Right hindlimb (tissue), 1 donor: ENCODE results near the gene TMTC1.
A peak's percentile ranks its signal among the peaks of the same experiment; 100 is the strongest.
"Not testable (repeated sequence)": the region's sequence is repeated elsewhere in the genome, so short reads cannot be mapped to it uniquely, and the experiment has no call there.

ENCODE experiments used
- DNase-seq: peaks from one replicate; pipeline ENCODE4 v3.0.0-alpha.2; 2018

TMTC1 gene

DNA sequence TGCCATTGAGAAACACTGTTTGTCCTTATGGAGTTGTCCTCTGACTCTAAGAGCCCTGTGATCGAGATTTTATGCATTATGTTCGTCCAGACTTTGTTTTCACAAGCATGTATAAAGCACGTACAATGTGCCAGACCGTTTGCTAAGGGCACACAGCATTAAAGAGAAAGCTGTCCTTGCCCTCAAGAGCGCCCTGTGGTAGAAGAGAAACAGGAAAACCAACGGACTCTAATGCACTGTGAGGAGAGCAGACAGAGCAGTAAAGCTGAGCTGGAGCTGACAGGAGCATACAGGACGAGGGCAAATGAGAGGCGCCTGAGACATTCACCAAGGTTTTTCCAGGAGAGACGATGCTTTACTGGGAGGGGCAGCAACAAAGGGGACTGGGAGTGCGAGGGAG is 220.1 kb downstream of the TMTC1 start:
- DNase-seq: no peak

DNA sequence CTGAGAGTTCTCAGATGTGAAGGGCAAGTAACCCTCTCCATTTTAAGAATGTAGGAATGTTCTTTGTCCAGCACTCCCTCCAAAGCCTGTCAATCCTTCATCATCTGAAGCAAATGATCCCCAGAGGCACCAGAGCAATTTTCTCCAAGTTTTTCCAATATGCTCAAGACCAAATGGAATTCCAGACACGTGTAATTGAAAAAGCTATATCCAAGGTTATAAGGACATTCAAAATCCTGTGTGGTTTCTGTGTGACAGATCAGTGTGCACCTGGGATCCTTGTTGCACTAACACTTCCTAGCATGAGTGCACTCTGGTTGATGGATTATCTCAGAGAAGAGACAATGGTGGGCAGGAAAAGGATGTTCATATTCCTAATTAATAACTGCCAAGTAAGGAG is 220.7 kb downstream of the TMTC1 start:
- no peak for DNase-seq

DNA sequence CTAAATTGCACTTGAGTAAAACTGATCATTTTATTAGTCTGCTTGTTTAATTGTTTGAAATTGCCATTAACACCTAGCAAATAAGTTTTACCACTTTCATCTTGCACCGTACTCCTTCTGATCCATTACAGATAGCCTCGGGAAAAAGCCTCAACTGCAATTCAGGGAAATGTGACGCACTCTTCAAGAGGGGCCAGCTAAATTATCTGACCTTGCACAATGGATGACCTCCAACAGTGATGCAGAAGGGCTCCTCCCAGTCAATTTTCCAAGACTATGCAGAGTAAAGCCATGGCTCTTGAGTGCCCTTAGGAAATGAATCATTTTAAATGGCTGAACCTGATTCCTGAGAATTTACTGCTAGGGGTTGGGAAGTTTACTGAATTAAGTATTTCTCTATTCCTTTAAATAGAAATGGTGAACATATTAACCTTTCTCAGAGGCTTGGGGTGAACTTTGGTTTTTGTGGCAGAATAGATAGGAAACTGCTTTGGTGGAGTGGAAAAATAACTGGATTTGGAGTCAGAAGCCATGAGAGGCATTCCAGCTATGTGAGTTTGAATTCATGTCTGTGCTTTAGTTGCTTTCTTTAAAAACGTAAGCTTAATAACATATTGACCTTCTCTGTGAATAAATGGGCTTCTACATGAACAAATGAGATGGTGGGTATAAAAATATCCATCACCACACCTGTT is 221.5 kb downstream of the TMTC1 start:
- DNase-seq: no peak

DNA sequence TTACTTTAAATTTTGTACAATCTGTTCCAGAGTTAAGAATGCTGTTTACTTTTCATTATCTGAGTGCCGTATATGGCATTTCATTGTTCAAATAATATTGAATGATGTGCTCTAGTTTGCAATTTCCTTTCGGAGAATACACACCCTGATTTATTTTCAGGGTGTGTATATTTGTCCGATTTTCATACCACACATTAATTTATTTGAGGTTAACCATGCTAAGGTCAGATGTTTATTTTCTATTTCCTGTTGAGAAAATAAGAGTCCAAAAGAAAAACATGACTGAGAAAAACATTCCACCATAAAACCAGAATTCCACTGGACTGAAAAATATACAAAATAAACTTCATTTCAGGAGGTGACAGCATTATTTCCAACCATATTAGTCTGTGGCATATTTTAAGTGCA is 222.1 kb downstream of the TMTC1 start:
- DNase-seq: no peak

DNA sequence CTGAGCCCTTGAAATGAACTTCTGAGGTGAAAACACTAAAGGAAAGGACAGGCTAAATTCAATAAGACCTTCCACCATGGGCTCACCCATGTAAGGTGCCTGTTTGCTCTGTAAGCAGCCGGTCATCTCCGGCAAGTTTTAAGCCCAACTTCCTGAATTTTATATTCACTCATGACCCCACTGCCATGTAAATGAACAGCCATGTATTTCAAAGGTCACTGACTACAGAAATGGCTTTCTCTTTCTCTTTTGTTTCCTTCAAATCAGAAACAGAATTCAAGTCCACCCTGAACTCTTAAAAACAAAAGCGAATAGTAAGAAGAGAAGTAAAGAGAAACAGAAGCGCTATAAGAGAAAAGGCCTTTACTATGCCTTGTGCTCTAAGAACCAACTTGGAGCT is 224.5 kb downstream of the TMTC1 start:
- no peak for DNase-seq

DNA sequence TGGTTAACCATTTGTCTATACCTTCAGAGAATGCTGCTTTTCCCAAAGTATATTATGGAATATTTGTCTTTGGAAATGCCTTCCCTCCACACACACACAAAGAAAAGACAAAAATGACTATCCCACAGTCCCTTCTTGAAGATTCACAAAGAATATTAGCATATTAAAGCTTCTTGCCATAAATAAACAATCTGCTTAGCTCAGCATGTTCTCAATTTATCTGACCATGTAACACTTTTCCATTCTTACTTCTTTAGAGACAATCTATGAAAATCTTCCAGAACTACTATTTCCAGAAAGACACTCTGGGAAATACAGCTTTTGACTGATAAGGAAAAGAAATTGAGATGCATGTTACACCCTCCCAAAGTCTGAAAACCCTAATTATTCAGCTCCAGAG is 227.4 kb downstream of the TMTC1 start:
- DNase-seq: no peak

DNA sequence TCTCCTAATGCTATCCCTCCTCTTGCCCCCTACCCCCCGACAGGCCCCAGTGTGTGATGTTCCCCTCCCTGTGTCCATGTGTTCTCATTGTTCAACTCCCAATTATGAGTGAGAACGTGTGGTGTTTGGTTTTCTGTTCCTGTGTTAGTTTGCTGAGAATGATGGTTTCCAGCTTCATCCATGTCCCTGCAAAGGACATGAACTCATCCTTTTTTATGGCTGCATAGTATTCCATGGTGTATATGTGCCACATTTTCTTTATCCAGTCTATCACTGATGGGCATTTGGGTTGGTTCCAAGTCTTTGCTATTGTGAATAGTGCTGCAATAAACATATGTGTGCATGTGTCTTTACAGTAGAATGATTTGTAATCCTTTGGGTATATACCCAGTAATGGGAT is 228.3 kb downstream of the TMTC1 start:
- DNase-seq: not testable (repeated sequence)

DNA sequence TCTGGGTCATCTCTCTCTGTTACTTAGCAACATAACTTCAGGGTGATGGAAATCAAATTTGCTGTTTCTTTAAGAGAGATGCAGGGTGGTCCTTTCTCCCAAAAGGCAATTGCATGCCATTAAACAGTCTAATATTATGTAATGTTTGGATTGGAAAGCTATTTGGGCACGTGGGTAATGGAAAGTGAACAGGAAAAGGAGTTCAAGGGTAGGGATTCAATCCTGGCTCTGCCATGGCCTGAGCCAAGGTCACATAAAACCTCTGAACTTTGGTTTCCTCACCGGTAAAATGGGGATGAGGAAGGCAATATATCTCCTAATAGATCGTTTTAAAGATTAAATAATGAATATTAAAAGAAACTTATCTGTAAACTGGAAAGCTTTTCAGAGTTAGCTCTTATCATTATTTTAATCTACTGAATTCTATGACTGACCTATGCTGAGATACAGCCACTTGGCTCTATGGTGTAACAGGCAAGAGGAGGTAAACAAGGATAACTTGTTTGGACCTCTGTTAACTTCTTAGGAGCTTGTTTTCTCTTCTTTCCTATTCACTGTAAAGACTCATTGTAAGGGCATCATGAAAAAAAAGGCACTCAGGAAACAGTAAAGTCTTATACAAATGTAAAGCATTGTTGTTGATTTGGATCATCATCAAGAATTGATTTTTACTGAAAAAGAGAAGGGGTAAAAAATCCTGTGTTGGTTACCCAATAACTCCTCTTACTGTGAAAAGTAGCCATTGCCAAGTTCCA is 230.6 kb downstream of the TMTC1 start:
- no peak for DNase-seq

DNA sequence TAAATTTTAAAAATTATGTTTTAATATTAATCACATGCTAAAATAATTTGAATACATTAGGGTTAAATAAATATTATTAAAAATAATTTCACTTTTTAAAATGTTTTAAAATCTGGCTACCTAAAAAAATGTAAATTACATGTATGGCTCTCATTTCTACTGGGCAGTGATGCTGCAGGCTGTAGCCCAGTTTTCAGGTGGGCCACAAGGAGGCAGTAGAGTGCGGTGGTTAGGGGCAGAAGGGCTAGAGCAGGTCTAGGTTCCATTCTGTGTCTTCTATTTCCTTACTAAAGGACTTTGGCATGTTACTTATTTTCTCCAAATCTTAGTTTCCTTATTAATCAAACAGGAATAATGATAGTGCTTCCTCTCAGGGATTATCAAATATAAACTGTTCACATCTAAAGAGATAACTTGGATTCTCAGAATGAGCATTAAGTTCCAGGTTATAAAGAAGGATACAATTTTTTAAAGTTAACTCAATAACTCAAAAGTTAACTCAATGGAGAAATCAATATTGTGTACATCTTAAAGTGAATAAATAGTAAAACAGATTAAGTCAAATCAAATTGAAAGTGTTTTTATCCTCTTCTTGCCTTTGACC is 231.3 kb downstream of the TMTC1 start:
- peak; percentile 64 for DNase-seq

DNA sequence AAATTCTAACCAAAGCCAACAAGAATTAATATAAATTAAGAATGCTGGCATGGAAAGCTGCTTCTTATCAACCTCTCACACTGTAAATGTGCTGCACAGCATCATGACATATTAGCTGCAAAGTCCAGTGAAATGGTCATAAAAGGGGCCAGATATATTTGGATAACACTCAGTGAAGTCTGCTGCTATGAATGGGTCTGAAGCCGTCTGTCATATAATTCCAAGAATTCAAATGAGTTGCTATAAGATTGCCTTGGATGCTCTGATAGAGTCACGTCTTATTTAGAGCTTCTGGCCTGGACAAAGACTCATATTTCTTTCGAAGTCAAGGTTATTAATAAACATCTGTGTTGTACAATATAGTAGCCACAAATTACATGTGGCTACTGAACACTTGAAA is 231.9 kb downstream of the TMTC1 start:
- DNase-seq: no peak

DNA sequence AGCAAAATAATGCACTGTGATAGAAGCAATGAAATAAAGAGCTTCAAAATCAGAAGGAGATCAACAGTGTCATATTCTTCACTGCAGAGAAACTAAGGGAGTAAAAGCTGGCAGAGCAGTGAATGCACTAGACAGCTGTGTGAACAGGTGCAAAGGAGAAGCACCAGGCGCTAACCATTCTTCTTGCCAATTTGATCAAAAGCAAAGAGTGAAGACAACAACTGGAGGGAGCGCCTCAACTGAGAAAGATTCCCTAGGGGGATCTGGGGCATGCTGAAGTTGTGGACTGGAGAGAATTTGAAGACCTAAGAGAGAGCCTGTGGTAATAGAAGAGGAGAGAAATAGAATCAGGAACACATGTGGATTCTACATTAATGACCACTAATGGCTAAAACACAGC is 235.9 kb downstream of the TMTC1 start:
- DNase-seq: peak; percentile 74

DNA sequence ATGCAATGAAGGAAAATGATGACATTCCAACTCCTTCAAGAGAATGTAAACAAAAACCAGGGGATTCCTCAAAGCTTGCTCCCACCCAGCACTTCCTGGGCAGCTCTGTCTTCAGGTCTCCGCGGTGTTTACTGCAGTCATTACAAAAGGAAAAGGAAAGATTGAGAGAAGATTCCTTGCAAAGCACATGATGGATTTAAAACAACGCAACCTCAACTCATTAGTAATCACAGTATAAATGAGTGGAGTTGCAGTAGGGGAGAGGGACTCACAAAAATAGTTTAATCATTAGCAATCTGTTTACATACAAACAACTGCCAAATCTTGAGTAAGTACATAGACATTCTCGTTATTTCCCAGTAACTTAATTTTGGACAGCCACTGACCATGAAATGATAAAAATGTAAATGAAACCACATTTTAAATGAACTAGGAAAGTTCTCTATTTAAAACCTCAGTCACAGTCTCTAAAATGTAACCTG is 236.6 kb downstream of the TMTC1 start:
- DNase-seq: no peak

DNA sequence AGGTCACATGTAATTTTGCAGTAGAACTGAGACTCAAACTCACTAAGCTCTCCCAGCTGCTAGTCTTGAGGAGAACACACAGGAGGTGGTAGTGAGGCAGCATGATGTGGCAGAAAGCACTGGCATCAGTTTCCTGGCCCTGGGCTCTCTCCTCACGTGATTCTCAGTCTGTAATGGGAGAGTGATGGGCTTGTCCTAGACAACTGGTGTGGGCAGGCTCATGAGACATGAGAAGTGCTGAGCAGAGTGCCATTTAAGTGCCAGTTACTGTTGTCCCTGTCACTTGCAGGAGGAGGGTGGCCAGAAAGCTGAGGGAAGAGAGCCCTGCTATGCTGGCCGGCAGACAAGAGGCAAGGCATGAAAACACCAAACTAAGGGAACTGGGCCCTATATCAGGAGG is 237.7 kb downstream of the TMTC1 start:
- peak; percentile 22 for DNase-seq

DNA sequence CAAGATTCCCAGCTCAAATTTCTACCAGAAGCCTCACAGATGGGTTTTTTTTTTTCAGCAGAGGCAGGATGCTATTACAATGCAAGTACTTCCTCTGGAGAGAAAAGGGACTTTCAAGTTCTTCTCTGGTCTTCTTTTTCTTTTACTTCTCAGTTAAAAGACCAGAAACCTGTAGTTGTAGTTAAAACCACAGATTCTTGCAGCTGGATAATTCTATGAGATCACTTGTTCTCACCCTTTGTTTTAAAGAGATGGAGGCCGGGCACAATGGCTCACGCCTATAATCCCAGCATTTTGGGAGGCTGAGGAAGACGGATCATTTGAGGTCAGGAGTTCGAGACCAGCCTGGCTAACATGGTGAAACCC is 238.7 kb downstream of the TMTC1 start:
- no peak for DNase-seq

DNA sequence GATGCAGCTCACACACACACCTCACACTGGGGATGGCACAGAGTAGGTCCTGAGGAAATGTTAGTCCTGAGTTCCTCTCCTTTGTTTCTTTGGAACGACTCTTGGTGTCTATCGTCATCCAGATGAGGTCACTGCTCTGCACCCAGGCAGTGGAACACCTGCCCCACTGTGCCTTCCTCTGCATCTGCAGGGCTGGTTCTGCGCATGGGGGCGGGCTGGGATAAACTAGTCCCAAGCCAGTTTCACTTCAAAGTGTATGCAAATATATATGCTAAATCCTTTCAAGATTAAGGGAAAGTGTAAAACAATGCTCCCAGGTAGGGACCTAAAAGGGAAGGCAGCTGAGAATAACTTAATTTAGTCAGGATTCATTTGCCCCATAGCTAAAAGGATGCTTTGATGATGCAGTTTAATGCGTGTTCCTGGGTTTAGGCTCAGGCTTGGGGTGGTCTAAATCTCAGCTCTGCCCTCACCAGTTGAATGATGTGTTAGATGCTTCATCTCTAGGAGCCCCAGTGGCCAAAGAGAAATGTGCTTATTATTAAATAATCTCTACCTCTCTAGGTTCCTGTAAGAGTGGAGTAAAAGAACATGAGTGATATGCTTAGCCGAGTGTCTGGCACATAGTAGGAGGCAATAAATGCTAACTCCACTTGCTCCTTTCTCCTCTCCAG is 239.2 kb downstream of the TMTC1 start:
- DNase-seq: no peak

DNA sequence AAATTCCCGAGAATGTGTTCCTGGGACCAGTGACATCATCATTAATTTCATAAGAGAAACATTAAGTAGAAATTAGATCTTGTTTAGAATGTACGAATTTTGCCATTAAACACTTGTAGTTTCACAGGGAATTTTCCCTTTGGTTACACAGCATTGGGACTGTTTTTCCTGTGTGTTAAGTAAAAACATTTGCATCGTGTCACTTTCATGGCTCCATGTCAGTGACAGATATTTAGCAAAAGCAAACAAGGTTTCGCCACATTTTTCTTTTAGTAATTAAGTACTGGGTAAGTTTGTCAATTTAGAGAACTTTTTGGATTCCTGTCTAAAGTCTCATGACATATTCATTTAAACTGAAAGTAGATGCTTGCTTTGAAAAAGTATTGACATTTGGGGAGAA is 240.7 kb downstream of the TMTC1 start:
- no peak for DNase-seq

DNA sequence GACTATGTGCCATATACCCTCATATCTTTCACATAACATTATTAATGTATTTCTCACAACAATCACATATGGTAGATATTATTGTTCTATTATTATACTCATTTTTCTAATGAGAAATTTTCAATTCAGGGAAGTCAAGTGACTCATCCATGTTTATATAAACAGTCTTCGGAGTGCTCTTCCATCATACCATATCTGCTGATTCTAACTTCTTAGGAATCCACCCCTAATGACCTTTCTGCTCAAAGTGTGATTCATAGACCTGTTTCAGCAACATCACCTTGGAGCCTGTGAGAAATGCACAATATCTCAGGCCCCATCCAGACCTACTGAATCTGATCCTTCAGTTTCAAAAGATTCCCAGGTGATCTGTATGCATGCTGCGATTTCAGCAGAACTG is 246.4 kb downstream of the TMTC1 start:
- DNase-seq: no peak

DNA sequence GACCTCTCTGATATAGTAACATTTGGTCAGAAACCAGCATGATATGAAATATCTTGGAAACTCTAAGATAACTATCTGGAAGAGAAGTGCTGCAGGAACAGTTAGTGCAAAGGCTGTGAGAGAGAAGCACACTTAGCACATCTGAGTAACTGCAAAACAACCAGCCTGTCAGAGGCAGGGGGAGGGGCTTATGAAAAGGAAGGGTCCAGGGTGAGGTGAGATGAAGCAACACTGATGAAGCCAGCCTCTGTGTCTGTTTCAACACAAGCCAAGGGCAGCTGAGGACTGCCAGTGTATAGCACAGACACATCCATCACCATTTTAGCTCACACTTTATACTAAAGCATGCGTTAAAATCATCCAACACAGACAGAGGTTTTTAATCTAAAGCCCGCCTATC is 248.8 kb downstream of the TMTC1 start:
- DNase-seq: no peak

DNA sequence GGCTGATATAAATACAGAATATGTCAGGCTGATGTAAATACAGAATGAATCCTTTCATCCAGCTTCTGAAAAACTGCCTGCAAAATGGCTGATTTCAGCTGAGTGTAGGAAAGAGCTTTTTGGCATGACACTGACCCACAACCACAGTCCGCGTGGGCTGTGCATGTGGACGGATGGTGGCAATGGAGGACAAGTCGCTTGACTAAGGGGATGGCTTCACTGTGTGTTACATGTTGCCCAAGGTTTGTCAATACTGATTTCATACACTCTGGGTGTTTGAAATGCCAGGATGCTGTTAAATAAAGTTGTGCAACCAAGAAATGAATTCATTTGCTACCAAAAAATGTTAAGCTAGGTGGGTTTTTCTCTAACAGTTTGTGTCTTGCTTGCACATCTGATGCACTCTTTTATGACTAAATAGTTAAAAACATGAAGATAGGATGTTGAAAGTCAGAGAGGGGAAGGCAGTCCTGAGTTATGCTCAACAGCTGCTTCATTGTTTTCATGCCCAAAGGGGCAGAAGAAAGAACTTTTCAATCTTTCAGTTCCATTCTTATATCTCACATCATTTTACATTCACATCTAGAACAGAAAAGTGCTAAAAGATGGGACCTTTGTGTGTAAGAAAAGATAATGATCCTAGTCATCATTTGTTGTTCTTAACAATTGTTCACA is 249.8 kb downstream of the TMTC1 start:
- DNase-seq: no peak

DNA sequence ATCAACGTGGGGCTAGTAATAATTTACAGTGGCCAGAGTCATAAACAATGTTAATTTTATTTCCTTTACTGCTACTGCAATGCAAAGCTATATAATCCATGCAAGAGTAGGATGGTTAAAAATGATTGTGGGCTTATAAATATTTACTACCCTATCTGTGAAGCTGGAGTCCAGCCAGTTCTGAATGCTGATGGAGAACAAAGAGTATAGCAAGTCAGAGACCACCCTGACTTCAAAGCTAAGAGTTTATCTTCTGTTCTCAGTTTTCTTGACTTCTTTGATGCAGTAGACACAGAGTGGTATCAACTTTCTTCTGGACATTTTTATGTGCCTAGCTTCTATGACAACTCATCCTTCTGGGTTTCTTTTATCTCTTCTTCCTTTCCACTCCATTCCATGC is 252.3 kb downstream of the TMTC1 start:
- DNase-seq: no peak

DNA sequence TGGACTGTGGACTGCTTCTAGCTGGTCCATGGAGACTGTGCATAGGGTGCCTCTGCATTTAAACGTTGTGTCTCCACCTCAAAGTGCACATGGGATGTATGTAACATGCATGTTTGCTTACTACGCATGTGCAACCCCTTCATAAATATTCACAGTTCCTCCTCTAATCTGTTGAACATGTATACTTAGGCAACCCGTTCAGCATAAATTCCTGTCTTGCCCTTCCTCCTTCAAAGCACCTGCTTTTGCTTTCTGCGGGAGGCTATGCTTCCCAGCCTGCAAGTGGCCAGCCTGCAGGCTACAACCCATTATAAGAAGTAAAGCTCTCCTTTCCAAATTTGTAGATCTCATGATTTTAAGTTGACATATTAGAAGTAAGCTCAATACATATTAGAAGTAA is 253.3 kb downstream of the TMTC1 start:
- no peak for DNase-seq

DNA sequence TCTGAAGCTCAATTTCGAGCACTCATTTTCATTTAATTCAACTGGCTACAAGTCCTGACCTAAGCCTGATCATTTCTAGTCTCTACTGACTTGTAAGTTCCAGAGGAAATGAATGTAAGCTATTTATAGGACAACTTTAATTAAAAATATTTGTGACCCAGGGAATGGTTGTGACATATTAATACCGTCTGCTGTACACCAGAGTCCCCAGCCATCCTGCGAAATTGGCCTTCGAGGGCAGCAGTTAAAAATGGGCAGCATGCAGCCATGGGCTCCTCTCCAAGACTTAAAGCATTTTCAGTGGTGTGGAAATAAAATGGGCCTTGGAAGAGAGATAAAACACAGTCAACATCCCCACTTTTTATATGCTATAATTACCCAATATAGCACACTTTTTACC is 255.6 kb downstream of the TMTC1 start:
- DNase-seq: no peak

DNA sequence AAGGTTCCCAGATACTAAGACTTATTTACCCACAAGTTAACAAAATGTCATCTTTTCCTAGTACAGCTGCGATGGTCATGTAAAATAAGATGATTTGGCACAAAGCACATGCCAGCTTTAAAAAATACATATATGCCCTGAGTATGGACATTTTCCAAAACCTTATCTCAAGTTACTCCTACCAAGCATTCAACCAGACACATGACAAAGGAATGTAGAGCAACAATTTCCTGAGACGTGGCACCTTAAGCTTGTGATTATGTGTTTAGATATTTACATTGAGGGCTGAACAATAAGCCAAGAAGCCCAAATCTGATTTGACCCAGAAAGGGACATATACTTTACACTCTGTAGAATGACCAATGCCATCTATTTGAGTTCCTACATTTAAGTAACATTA is 261.8 kb downstream of the TMTC1 start:
- DNase-seq: no peak
